Measurements from ENCODE around the gene UTP3.
"Not testable (repeated sequence)": the region's sequence is repeated elsewhere in the genome, so short reads cannot be mapped to it uniquely, and the experiment has no call there.

Gene UTP3, protein sequence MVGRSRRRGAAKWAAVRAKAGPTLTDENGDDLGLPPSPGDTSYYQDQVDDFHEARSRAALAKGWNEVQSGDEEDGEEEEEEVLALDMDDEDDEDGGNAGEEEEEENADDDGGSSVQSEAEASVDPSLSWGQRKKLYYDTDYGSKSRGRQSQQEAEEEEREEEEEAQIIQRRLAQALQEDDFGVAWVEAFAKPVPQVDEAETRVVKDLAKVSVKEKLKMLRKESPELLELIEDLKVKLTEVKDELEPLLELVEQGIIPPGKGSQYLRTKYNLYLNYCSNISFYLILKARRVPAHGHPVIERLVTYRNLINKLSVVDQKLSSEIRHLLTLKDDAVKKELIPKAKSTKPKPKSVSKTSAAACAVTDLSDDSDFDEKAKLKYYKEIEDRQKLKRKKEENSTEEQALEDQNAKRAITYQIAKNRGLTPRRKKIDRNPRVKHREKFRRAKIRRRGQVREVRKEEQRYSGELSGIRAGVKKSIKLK

DNA sequence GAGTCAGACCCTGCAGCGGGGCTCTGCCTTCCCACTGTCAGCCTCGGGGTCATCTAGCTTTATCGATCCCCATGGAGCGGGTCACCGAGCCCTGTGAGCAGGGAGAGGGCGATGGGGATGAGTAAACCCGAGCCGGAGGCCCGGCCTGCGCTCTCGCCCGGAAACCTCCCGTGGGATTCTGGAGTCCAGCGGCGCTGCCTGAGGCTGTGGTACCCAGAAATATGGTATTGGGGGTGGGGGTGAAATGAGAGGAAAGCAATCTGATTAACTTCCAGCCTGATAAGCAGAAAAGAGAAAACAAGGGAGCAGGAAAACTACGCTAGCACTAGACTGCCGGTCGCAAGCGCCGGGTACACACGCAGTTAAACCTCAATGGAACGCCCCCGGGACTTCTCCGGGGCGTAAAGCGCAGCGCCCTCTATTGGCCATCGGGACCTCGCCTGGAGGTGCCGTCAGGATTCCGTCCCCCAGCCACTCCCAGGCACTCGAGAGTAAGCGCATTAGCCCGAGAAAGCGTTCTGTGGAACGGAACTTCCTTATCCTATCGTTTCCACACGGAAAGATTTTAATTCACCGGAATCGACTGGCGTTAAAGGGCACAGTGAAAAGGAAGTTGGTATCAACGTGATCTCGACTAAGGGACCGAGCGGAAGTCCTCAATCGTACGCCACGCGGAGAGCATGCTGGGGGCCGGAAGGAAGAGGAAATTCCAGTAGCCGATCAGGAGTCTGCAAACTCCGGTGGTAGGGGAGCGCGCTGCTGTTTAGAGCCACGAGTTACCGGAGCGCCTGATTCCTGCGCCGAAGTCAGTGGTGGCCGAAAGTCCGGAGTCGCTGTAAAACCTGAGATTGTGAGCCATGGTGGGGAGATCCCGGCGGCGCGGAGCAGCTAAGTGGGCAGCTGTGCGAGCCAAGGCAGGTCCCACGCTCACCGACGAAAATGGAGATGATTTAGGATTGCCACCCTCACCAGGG is at the start of gene UTP3:
Gene UTP3, plus strand, starts transcription at position 712 of the 974 bp plus-strand sequence. Its CDS starts 146 bp downstream, at position 858.
- DNase-seq: peak; percentile 86 to 92 (median 90)

DNA sequence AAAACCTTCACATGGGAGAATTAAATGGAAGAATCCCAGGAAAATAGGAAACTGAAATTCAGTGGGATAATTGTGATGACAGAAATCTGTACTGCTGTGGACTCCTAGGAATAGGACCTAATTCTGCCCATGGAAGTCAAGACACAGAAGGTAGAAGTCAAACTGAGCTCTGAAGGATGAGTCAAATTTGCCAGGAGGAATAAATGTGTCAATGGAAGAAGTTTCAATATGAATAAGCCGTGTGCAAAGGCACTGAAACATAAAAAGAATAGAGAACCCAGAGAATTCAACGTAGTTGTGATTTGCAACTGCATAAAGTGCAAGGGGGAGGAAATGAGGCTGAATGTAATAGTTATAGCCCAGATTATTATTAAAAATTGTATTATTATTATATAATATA is 48.1 kb upstream of the UTP3 start:
- DNase-seq: no peak

DNA sequence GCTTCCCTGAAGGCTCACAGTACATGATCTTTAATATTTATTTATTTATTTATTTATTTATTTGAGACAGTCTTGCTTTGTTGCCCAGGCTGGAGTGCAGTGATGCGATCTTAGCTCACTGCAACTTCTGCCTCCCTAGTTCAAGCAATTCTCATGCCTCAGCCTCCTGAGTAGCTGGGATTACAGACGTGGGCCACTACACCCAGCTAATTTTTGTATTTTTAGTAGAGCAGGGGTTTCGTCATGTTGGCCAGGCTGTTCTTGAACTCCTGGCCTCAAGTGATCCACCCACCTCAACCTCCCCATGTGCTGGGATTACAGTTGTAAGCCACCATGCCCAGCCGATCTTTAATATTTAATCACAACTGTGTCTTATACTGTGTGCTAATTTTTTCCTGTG is 37.6 kb upstream of the UTP3 start:
- DNase-seq: not testable (repeated sequence)

DNA sequence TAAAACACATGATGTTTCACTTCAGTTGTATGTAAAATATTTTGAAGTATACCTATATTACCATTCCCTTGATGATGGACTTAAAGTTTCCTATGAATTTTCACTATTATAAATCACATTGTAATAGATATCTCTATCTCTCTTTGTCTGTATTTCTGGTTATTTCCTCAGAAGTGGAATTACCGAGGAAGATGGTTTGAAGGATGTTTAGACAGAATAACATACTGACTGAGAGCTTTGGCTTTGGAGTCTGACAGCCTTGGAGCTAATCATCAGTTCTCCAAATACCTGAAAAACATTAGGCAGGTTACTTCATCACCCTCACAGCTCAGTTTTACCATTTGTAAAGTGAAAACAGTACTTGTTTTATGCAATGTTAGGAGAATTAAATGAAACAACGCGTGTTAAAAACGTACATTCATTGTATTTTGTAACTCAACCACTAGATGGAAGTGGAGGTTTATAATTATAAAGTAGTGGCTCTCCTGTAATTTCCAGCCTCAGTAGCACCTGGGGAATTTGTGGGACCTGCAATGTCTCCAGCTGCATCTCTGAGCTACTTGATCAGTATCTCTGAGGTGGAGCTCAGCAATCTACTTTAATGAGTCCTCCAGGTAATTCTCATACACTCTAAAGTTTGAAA is 36.3 kb upstream of the UTP3 start:
- DNase-seq: peak in 2 of 6 experiments; percentile 22 to 46

DNA sequence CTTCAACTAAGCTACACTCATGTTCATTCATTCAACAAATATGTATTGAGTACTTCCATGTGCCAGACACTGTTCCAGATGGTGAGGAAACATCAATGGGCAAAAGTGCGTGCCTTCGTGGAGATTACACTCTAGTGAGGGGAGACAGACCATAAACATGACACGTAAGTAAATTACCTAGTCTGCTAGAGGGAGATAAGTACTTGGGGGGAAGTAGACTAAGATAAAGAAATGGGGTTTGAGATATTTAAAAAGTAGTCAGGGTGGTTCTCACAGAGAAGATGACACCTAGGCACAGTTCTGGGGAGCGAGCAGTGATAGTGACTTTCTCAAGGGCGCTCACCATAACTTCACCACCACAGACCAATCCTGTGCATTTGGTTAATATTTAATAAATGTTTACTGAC is 33.7 kb upstream of the UTP3 start:
- no peak for DNase-seq

DNA sequence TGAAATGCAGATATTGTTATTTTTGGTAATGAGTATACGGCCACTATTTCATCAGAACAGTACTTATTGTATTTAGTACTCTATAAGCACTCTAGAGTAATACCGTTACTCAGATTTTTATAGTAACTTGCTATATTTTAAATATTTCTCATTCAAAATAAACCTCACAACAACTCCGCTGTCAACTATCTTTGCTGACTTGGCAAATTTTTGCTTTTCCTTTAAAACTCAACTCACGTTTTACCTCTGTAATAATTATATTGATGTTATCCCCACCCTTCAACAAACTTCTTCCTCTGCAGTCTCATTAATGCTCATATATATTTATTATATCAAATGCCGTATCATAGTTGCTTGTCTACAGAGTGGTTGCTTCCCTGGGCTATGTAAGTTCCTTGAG is 31.0 kb upstream of the UTP3 start:
- DNase-seq: no peak

DNA sequence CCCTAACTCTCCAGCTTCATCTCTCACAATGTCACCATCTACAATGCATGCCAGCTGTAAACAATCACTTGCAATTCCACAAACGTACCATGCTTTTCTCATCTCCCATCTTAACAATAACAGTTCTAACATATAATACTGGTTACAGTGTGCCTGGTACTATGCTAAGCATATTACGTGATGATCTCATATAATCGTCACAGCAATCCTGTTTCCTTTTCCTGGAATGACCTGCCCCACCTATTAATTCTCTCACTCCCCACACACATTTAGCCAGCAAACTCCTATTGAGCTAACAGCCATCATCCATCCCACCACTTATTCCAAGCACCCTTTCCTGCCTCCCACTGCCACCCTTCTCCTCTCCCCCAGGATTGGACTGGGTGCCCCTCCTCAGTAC is 29.9 kb upstream of the UTP3 start:
- no peak for DNase-seq

DNA sequence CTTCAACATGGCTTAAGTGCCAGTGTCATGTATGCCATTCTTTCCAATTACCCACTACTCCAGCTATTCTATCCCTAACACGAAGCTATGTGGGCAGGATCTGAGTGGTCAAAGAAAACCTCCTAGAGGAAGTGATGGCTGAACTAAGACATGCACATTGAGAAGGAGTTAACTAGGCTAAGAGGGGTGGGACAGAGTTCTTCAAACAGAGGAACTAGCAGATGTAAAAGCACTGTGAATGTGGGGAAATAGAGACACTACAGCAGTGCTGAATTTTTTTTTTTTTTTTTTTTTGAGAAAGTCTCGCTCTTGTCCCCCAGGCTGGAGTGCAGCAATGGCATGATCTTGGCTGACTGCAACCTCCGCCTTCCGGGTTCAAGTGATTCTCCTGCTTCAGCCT is 28.2 kb upstream of the UTP3 start:
- DNase-seq: no peak

DNA sequence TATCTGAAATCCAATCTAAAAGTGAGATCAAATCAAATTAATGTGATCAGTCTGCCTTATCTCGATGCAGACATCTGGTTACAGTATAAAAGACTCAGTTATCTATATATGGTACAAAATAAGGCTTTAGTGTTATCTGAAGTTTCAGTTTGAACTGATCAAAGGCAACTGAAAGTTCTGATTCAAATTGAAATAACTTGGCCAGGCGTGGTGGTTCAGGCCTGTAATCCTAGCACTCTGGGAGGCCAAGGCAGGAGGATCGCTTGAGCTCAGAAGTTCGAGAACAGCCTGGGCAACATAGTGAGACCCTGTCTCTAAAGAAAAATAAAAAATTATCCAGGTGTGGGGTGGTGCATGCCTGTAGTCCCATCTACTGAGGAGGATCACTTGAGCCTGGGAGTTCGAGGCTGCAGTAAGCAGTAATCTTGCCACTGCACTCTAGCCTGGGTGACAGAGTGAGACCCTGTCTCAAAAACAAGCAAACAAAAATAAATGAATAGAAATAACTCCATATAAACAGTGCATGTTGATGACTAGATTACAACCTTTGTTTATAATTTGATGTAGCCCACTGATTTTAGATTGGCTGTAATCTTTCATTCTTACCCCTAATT is 26.9 kb upstream of the UTP3 start:
- DNase-seq: not testable (repeated sequence)

DNA sequence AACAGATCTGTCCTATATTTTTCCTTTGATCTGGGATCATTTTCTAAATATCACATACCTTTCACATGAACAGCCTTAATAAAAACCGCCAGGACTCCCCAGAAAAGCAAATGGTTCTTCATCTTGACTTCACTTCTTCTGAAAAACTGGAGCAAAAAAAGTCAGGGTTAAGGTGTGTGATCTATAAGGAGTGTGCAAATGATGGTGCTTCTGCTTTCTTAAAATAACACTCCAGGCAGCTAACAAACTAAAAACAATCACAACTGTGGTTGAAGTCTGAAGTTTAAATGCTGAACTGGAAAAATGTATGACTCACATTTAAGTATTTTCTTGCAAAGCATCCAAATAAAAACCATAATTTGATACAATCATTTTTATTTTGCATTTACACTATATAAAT is 22.0 kb upstream of the UTP3 start, which contains the start of gene JCHAIN:
Gene JCHAIN, minus strand, starts transcription at position 140 of the 400 bp plus-strand sequence. Its CDS starts 18 bp downstream, at position 122.
- no peak for DNase-seq

DNA sequence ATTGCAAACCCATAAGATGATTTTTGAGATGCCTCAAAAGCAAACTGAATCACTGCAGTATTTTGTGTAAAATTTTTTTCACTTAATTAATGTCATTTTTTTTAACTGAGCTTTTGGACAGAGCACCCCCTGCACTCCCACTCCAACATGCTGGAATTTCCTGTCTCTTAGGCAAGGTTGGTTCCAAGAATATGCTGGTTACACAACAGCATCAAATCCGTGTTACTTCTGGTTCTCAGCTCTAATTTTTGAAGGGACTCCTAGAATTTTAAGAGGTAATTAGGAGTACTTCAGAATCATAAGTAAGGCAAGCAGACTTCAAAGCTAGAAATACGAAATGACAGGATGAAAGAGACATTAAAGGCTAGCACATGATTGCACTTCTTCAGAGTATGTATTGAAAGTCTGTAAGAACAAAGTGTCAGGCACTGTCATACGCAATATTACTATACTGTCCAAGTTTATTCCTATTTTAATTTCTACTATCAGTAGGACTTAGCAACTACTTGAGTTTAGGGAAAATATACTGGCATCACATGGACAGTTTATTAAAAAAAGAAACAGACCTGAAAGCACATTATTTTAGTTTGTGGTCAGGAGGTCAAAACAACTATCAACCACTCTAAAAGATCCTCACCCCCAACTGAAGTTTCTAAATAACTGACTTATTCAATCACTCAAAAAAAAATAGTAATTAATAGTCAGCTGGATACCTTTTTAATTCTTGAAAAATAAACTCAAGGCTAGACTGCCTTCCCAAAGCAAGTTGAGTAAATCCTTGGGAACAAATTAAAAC is 20.4 kb upstream of the UTP3 start:
- DNase-seq: no peak

DNA sequence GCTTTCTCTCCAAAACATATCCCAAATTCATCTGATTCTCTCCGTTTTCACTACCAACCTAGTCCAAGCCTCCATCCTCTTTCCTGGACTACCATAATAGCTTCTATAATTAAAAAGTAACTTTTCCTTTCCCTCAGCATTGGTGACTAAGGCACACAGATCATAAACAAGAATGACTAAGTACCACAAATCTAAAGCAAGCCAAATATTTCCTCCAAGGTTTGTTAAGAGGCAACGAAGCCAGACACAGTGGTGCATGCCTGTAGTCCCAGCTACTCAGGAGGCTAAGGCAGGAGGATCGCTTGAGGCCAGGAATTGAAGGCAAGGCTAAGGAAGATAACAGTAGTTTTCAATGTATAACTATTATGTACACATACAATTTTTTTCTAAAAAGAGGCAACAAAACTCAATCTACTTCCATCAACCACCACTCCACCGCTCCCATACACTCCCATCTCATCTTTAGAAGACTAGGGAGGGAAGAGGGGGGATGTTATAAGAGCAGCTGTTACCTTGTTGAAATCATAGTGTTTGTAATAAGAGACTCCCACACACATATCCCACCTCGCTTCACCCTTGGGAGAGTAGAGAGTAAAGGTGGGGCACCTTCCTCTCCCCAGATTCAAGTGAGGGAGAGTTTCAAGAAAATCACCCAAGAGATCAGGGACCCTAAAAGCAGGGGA is 17.9 kb upstream of the UTP3 start:
- no peak for DNase-seq

DNA sequence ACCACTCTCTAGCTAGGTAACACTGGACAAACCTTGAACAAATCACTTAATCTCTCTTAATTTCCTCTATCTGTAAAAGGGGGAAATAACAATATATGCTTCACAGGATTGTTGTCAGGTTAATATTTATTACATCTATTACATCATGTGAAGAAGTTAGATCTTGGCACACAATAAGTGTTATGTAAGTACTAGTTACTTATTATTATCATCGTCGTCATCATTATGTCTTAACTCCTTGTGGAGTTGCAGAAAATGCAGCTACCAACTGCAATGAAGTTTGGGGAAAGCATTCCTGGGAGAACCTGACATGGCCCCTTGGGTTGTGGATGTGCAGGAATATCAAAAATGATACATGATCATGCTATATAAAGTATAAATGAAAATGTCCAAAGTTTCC is 17.2 kb upstream of the UTP3 start:
- no peak for DNase-seq

DNA sequence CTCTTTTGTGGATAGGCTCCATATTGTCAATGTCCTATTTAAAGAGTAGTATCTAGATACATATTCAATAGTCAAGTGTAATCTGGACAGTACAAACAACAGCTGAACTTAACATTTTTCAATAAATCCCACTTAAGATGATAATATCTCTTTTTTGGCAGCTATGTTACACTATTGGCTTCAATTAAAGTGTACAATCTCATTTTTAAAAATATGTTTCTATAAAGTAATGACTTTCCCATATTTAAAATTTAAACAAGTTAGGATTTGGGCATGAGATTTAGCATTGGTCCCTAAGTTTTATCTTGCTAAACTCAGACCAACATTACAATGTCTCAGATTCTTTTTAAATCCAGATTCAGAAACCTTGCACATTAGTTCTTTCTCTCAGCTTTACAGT is 14.1 kb upstream of the UTP3 start:
- DNase-seq: no peak

DNA sequence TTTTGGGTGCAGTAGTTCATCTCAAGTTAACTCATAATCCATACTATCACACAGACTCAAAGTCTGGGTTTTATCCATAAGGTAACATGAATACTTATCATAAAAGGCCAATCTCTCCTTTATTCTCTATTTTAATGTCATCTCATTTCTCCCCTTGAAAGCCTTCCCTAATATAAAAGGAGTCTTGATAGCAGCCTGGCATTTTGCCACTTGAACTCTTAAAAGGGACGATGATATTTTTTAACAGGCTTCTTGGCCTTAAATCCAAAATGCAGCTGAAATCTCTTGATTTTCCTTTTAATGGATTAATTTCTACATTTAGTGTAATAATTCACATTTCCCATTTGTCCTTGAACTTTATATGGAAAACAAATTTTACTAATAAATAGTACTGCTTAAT is 13.6 kb upstream of the UTP3 start:
- no peak for DNase-seq

DNA sequence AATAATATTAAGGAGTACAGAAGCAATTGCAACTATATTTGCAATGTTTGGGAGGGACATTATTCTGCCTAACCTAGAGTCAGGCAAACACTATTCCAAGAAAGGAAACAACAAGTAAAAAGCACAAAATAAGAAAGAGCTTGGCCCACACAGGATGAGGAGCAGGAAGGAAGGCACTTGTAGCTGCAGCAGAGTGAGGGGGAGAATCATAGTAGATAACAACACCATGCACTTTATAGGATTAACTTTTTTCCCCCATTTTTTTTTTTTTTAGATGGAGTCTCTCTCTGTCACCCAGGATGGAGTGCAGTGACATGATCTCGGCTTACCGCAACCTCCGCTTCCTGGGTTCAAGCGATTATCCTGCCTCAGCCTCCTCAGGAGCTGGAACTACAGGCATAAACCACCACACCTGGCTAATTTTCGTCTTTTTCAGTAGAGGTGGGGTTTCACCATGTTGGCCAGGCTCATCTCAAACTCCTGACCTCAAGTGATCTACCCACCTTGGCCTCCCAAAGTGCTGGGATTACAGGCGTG is 11.7 kb upstream of the UTP3 start:
- no peak for DNase-seq

DNA sequence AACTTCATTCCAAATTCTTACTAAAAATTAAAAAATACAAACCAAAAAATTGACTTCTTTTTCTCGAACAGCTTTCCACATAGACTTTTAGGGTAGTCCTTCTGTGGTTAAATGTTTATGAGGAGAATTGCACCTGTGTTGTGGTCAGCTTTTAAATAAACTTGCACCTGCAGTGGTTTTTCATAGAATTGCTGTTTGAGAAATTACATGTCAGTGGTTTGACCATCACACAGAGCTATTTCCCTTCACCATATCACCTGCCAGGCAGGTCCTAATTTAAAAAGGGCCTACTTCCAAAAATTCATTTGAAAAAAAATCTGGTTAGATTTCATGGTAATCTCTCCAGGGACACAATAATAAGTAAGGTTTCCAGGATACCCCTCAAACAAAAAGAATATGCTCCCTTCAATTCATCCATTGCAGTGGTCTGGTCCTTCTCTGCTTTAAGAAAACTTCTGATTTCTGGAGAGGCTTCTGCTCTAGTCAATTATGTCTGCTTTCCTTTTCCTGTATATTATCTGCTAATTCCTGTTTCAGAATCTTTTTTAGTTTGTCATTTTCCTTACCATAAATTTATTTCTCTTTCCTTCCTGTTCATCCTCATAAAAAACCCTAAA is 9.8 kb upstream of the UTP3 start:
- DNase-seq: no peak

DNA sequence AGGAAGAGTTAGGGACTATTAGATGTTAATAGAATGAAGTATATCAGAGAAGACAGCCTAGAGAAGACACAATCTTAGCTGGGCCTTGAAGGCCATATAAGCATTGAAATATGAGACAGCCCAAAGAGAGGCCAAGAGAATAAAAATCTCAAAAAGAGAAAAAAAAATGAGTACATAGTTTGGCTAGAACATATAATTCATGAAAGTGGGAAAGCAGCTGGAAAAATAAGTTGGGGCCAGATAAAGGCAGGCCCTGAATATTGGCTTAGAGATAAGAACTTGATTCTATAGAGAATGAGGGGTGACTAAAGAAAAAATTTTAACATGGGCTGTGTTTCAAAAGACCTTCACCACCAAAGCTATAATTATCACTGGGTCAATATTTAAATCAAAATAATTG is 7.4 kb upstream of the UTP3 start:
- no peak for DNase-seq

DNA sequence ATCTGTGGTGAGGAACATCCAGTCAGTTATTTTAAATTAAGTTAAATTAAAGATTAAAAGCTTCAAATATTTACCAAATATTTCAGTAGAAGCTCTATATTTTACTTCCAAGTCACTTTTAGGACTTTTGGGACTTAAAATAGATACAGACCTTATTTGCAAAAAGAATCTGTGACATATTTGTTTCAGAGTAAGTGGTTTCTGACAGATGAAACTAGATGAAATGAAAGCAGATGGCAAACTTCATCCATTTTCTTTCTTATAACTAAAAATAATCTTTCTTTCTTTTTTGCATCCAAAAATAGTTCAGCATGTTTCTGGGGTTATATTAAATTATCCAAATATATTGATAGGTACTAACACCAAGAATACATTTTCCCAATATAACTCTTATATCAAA is 6.6 kb upstream of the UTP3 start:
- DNase-seq: no peak

DNA sequence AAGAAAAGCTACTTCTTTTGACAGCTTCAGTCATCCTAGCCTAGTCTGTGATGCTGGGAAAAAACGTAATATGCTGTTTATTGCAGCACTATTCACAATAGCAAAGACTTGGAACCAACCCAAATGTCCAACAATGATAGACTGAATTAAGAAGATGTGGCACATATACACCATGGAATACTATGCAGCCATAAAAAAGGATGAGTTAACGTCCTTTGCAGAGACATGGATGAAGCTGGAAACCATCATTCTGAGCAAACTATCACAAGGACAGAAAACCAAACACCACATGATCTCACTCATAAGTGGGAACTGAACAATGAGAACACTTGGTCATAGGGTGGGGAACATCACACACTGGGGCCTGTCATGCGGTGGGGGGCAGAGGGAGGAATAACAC is 6.2 kb upstream of the UTP3 start:
- not testable (repeated sequence) for DNase-seq
